Activated naive CD4-positive, alpha-beta T cell treated with anti-CD3 and anti-CD28 coated beads, Interleukin-2, amount 50 U/mL, for 16 hours (primary cell): ENCODE data around the gene SUOX.
"Not testable (repeated sequence)": the region's sequence is repeated elsewhere in the genome, so short reads cannot be mapped to it uniquely, and the experiment has no call there.

Experiments used
- DNase-seq: peaks from one replicate; pipeline ENCODE4 v3.0.0-alpha.2; 2020

The SUOX gene

GRCh38 chr12:55984861-55985260, 12.2 kb upstream of the SUOX start:
- no peak for DNase-seq

GRCh38 chr12:55985341-55985740, 11.7 kb upstream of the SUOX start:
- DNase-seq, result no peak

GRCh38 chr12:55985976-55986375, 11.1 kb upstream of the SUOX start:
- not testable (repeated sequence) for DNase-seq

- no peak for DNase-seq
These were observed 6.0 kb upstream of the SUOX start for GRCh38 chr12:55991110-55991509.

GRCh38 chr12:55993230-55993853, 3.7 kb upstream of the SUOX start:
- no peak for DNase-seq

- no peak for DNase-seq
These were observed 1.7 kb upstream of the SUOX start for GRCh38 chr12:55995366-55995765.

GRCh38 chr12:55996201-55996714, 818 bp upstream of the SUOX start:
- peak; percentile 49 for DNase-seq

- no peak for DNase-seq
These were observed 421 bp downstream of the SUOX start for GRCh38 chr12:55997535-55997859.

- not testable (repeated sequence) for DNase-seq
These were observed 2.4 kb downstream of the SUOX start for GRCh38 chr12:55999522-55999921.

GRCh38 chr12:55999999-56000540, 3.0 kb downstream of the SUOX start:
- DNase-seq, result not testable (repeated sequence)

GRCh38 chr12:56001487-56002100, 4.5 kb downstream of the SUOX start:
- DNase-seq, result no peak

- not testable (repeated sequence) for DNase-seq
These were observed 6.3 kb downstream of the SUOX start for GRCh38 chr12:56003376-56003775.

GRCh38 chr12:56004211-56004610, 7.1 kb downstream of the SUOX start:
- no peak for DNase-seq

- peak; percentile 76 for DNase-seq
These were observed 10.8 kb downstream of the SUOX start for GRCh38 chr12:56007564-56008559.

- no peak for DNase-seq
These were observed 13.1 kb downstream of the SUOX start for GRCh38 chr12:56010111-56010570.

GRCh38 chr12:56011509-56012090, 14.5 kb downstream of the SUOX start:
- DNase-seq, result no peak

GRCh38 chr12:56013482-56013881, 16.4 kb downstream of the SUOX start:
- DNase-seq, result no peak

GRCh38 chr12:56014205-56014604, 17.1 kb downstream of the SUOX start:
- DNase-seq, result no peak

- no peak for DNase-seq
These were observed 20.1 kb downstream of the SUOX start for GRCh38 chr12:56017181-56017580.

- no peak for DNase-seq
These were observed 21.3 kb downstream of the SUOX start for GRCh38 chr12:56018356-56018755.

GRCh38 chr12:56020423-56021184, 23.5 kb downstream of the SUOX start, which contains the start of gene IKZF4:
Gene IKZF4, plus strand, starts transcription at chr12:56021043. Its CDS starts 451 bp downstream, at chr12:56021494.
- DNase-seq, result no peak
